Measurements from ENCODE around the gene CDK19. TPM values are rescaled to one million over a fixed set of nuclear protein-coding genes. Genes with fewer than 3 reads are reported as not detected.

The CDK19 gene
- total RNA-seq, 1 donor from 2014 or later: 19.0 TPM

GRCh38 chr6:110646419-110646698 lies 168.9 kb downstream of the CDK19 start:
- DNase-seq (ENCODE audit: low spot score): no peak
- no peaks in the 10 kb centered on the region for H3K9me3 Mint-ChIP-seq (ENCODE audit: unreplicated experiment)
- TF ChIP-seq, protein P1, sequence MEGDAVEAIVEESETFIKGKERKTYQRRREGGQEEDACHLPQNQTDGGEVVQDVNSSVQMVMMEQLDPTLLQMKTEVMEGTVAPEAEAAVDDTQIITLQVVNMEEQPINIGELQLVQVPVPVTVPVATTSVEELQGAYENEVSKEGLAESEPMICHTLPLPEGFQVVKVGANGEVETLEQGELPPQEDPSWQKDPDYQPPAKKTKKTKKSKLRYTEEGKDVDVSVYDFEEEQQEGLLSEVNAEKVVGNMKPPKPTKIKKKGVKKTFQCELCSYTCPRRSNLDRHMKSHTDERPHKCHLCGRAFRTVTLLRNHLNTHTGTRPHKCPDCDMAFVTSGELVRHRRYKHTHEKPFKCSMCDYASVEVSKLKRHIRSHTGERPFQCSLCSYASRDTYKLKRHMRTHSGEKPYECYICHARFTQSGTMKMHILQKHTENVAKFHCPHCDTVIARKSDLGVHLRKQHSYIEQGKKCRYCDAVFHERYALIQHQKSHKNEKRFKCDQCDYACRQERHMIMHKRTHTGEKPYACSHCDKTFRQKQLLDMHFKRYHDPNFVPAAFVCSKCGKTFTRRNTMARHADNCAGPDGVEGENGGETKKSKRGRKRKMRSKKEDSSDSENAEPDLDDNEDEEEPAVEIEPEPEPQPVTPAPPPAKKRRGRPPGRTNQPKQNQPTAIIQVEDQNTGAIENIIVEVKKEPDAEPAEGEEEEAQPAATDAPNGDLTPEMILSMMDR (IDR thresholded peaks at IDR 0.05; ENCODE audit: unreplicated experiment): no peak
- H3K4me3 Mint-ChIP-seq (ENCODE audit: unreplicated experiment): no peak overlapping the region
- no peak overlapping the region for H3K27ac Mint-ChIP-seq (ENCODE audit: unreplicated experiment)
- peaks cover 3% of the 10 kb centered on the region for H3K27me3 Mint-ChIP-seq (ENCODE audit: unreplicated experiment)
- H3K4me1 Mint-ChIP-seq (ENCODE audit: unreplicated experiment): peaks cover 3% of the 10 kb centered on the region
- H3K36me3 Mint-ChIP-seq (ENCODE audit: low read depth, unreplicated experiment): peaks cover 4% of the 10 kb centered on the region

- Mint-ChIP-seq H3K9me3 (ENCODE audit: unreplicated experiment) (no peaks in the 10 kb centered on the region), H3K4me3 (ENCODE audit: unreplicated experiment) (no peak overlapping the region), H3K36me3 (ENCODE audit: low read depth, unreplicated experiment) (peaks cover 7% of the 10 kb centered on the region), H3K4me1 (ENCODE audit: unreplicated experiment) (peaks cover 5% of the 10 kb centered on the region), H3K27ac (ENCODE audit: unreplicated experiment) (no peak overlapping the region), H3K27me3 (ENCODE audit: unreplicated experiment) (peaks cover 3% of the 10 kb centered on the region)
- DNase-seq (ENCODE audit: low spot score): no peak
- TF ChIP-seq, protein P1 (IDR thresholded peaks at IDR 0.05; ENCODE audit: unreplicated experiment): no peak
Observed at GRCh38 chr6:110645685-110646418, 169.4 kb downstream of the CDK19 start.

DNA sequence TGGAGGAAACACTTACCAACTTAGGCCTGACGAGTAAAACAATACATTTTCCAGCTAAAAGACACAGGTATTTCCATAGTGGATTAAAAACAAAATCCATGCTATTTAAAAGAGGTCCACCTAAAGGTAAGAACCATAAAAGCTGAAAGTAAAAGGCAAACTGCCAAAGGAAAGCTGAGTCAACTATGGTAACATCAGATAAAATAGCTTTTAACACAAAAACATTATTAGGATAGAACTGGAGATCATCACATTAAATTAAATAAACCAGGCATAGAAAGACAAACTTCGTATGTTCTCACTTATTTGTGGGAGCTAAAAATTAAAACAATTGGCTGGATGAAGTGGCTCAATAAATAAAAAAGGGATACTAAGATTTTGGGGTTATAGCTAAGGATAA lies 172.1 kb downstream of the CDK19 start:
- H3K27me3 Mint-ChIP-seq (ENCODE audit: unreplicated experiment): peaks cover 3% of the 10 kb centered on the region
- TF ChIP-seq, protein P1 (IDR thresholded peaks at IDR 0.05; ENCODE audit: unreplicated experiment): no peak
- no peaks in the 10 kb centered on the region for H3K9me3 Mint-ChIP-seq (ENCODE audit: unreplicated experiment)
- H3K4me3 Mint-ChIP-seq (ENCODE audit: unreplicated experiment): no peak overlapping the region
- peaks cover 9% of the 10 kb centered on the region for H3K4me1 Mint-ChIP-seq (ENCODE audit: unreplicated experiment)
- H3K27ac Mint-ChIP-seq (ENCODE audit: unreplicated experiment): no peak overlapping the region
- DNase-seq (ENCODE audit: low spot score): no peak
- H3K36me3 Mint-ChIP-seq (ENCODE audit: low read depth, unreplicated experiment): peaks cover 8% of the 10 kb centered on the region

- H3K4me3 Mint-ChIP-seq (ENCODE audit: unreplicated experiment): no peak overlapping the region
- H3K9me3 Mint-ChIP-seq (ENCODE audit: unreplicated experiment): no peaks in the 10 kb centered on the region
- peaks cover 9% of the 10 kb centered on the region for H3K4me1 Mint-ChIP-seq (ENCODE audit: unreplicated experiment)
- TF ChIP-seq, protein P1 (IDR thresholded peaks at IDR 0.05; ENCODE audit: unreplicated experiment): no peak
- DNase-seq (ENCODE audit: low spot score): no peak
- no peak overlapping the region for H3K27ac Mint-ChIP-seq (ENCODE audit: unreplicated experiment)
- peaks cover 4% of the 10 kb centered on the region for H3K27me3 Mint-ChIP-seq (ENCODE audit: unreplicated experiment)
- H3K36me3 Mint-ChIP-seq (ENCODE audit: low read depth, unreplicated experiment): peaks cover 8% of the 10 kb centered on the region
Observed at GRCh38 chr6:110642711-110643110, 172.6 kb downstream of the CDK19 start.

DNA sequence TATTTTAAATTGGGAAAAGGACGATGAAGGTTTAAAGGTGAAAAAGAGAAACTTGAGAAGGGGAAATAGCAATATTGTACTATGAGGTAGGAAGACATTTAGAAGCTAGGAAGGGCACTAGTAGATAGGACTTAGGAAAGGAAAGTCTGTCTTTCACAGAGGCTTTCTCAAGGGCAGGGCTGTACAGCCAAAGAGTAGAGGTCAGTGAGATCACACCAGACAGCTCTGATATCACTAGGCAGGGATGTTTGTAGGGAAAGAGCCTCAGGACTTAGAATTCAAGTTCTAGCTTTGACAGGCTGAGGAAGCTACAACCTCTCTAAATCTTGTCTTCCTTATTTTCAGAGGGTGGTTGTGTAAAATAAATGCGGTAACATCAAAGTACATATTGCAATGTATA lies 178.5 kb downstream of the CDK19 start:
- Mint-ChIP-seq H3K36me3 (ENCODE audit: low read depth, unreplicated experiment) (peaks cover 9% of the 10 kb centered on the region), H3K9me3 (ENCODE audit: unreplicated experiment) (no peaks in the 10 kb centered on the region), H3K27ac (ENCODE audit: unreplicated experiment) (no peak overlapping the region), H3K4me3 (ENCODE audit: unreplicated experiment) (no peak overlapping the region), H3K27me3 (ENCODE audit: unreplicated experiment) (peaks cover 2% of the 10 kb centered on the region), H3K4me1 (ENCODE audit: unreplicated experiment) (peaks cover 11% of the 10 kb centered on the region)
- no peak for DNase-seq (ENCODE audit: low spot score)
- TF ChIP-seq, protein P1 (IDR thresholded peaks at IDR 0.05; ENCODE audit: unreplicated experiment): no peak

Measured in endothelial cell (in vitro differentiated cells).